H9 (cell line): ENCODE data around the gene CELA3B. TPM values are rescaled to one million over a fixed set of nuclear protein-coding genes. Genes with fewer than 3 reads are reported as not detected.
A peak's percentile ranks its signal among the peaks of the same experiment; 100 is the strongest.
"Not testable (repeated sequence)": the region's sequence is repeated elsewhere in the genome, so short reads cannot be mapped to it uniquely, and the experiment has no call there.

Source experiments
- DNase-seq: peaks from one replicate; pipeline ENCODE4 v3.0.0-alpha.2; 2017
- H2AFZ ChIP-seq: one replicate; pipeline ENCODE4 v1.6.1; 2013; ENCODE audit warnings: mild to moderate bottlenecking, low read length, control low read depth, moderate library complexity
- H2AK5ac ChIP-seq: 2 replicates; pipeline ENCODE4 v1.6.1; 2013; ENCODE audit warnings: low read length, control low read depth, mixed read lengths; ENCODE audit not compliant: insufficient read length
- H2BK120ac ChIP-seq: one replicate; pipeline ENCODE4 v1.6.1; 2013; ENCODE audit warnings: low read depth, mild to moderate bottlenecking, low read length, control low read depth, inconsistent platforms; ENCODE audit not compliant: poor library complexity, severe bottlenecking
- H2BK12ac ChIP-seq: 2 replicates; pipeline ENCODE4 v1.6.1; 2013; ENCODE audit warnings: low read length, control low read depth, mixed read lengths, low read depth; ENCODE audit not compliant: insufficient read length
- H2BK15ac ChIP-seq: 2 replicates; pipeline ENCODE4 v1.6.1; 2013; ENCODE audit warnings: low read depth, low read length, control low read depth
- H2BK20ac ChIP-seq: one replicate; pipeline ENCODE4 v1.6.1; 2013; ENCODE audit warnings: low read depth, mild to moderate bottlenecking, low read length, control low read depth, inconsistent platforms; ENCODE audit not compliant: poor library complexity, severe bottlenecking
- H2BK5ac ChIP-seq: 2 replicates; pipeline ENCODE4 v1.6.1; 2013; ENCODE audit warnings: low read length, control low read depth, mixed read lengths; ENCODE audit not compliant: insufficient read length
- H3K14ac ChIP-seq: 2 replicates; pipeline ENCODE4 v1.6.1; 2013; ENCODE audit warnings: low read length, control low read depth; ENCODE audit not compliant: insufficient read depth
- H3K18ac ChIP-seq: 2 replicates; pipeline ENCODE4 v1.6.1; 2013; ENCODE audit warnings: low read depth, mild to moderate bottlenecking, mixed read lengths, low read length, control low read depth; ENCODE audit not compliant: insufficient read length
- H3K23ac ChIP-seq: 2 replicates; pipeline ENCODE4 v1.6.1; 2013; ENCODE audit warnings: low read length, control low read depth, mixed read lengths, low read depth; ENCODE audit not compliant: insufficient read length
- H3K23me2 ChIP-seq: 2 replicates; pipeline ENCODE4 v1.6.1; 2013; ENCODE audit warnings: low read depth, mild to moderate bottlenecking, mixed read lengths, low read length, control low read depth; ENCODE audit not compliant: insufficient read length, poor library complexity, severe bottlenecking
- H3K27ac ChIP-seq: 2 replicates; pipeline ENCODE4 v1.5.1; 2013; ENCODE audit warnings: low read length, control low read depth, mixed read lengths, low read depth; ENCODE audit not compliant: insufficient read length
- H3K27me3 ChIP-seq: 2 replicates; pipeline ENCODE4 v1.6.1; 2013; ENCODE audit warnings: low read length, control low read depth, inconsistent platforms; ENCODE audit not compliant: insufficient read depth
- H3K4ac ChIP-seq: 2 replicates; pipeline ENCODE4 v1.6.1; 2013; ENCODE audit warnings: low read depth, mild to moderate bottlenecking, control low read depth, inconsistent platforms, low read length, moderate library complexity
- H3K4me1 ChIP-seq: 2 replicates; pipeline ENCODE4 v1.6.1; 2013; ENCODE audit warnings: low read length, control low read depth, inconsistent platforms; ENCODE audit not compliant: insufficient read depth
- H3K4me2 ChIP-seq: 2 replicates; pipeline ENCODE4 v1.6.1; 2013; ENCODE audit warnings: low read length, control low read depth, mixed read lengths; ENCODE audit not compliant: insufficient read length, insufficient read depth
- H3K56ac ChIP-seq: 2 replicates; pipeline ENCODE4 v1.6.1; 2013; ENCODE audit warnings: low read depth, mild to moderate bottlenecking, mixed read lengths, low read length, control low read depth; ENCODE audit not compliant: insufficient read length
- H3K79me1 ChIP-seq: 2 replicates; pipeline ENCODE4 v1.6.1; 2013; ENCODE audit warnings: low read depth, mild to moderate bottlenecking, moderate library complexity, low read length, control low read depth, inconsistent platforms; ENCODE audit not compliant: insufficient read depth, poor library complexity, severe bottlenecking
- H3K79me2 ChIP-seq: 2 replicates; pipeline ENCODE4 v1.6.1; 2013; ENCODE audit warnings: low read length, control low read depth, inconsistent platforms; ENCODE audit not compliant: insufficient read depth
- H3K9ac ChIP-seq: 2 replicates; pipeline ENCODE4 v1.6.1; 2013; ENCODE audit warnings: low read length, control low read depth, mixed read lengths; ENCODE audit not compliant: insufficient read length; ENCODE audit errors: extremely low read depth
- H3K9me3 ChIP-seq: one replicate; pipeline ENCODE4 v1.6.1; 2013; ENCODE audit warnings: low read depth, low read length, inconsistent platforms; ENCODE audit not compliant: control insufficient read depth
- H3T11ph ChIP-seq: one replicate; pipeline ENCODE4 v1.6.1; 2013; ENCODE audit warnings: mild to moderate bottlenecking, low read length, control low read depth, inconsistent platforms
- H4K20me1 ChIP-seq: one replicate; pipeline ENCODE4 v1.6.1; 2013; ENCODE audit not compliant: control insufficient read depth, insufficient read length, insufficient read depth
- H4K5ac ChIP-seq: 2 replicates; pipeline ENCODE4 v1.6.1; 2013; ENCODE audit warnings: low read depth, mild to moderate bottlenecking, mixed read lengths, low read length, control low read depth; ENCODE audit not compliant: insufficient read length
- H4K8ac ChIP-seq: replicated peaks from 2 replicates; pipeline ENCODE4 v1.6.1; 2013; ENCODE audit warnings: low read length, control low read depth, mixed read lengths, low read depth; ENCODE audit not compliant: insufficient read length
- H4K91ac ChIP-seq: 2 replicates; pipeline ENCODE4 v1.6.1; 2013; ENCODE audit warnings: low read depth, mild to moderate bottlenecking, moderate library complexity, mixed read lengths, low read length, control low read depth; ENCODE audit not compliant: insufficient read length
- H3K27ac Mint-ChIP-seq, 3 experiments: 2 replicates in 2 of 3; 3 replicates in 1 of 3; pipeline ENCODE4 v1.8.0; 2020 to 2021; ENCODE audit warnings: mixed read lengths in 3 of 3, mild to moderate bottlenecking in 1 of 3, moderate library complexity in 1 of 3
- H3K27me3 Mint-ChIP-seq: 2 replicates; pipeline ENCODE4 v1.8.0; 2021; ENCODE audit warnings: low read depth, mild to moderate bottlenecking, moderate library complexity, mixed read lengths
- H3K36me3 Mint-ChIP-seq, 3 experiments: 2 replicates in 2 of 3; 3 replicates in 1 of 3; pipeline ENCODE4 v1.8.0; 2020 to 2021; ENCODE audit warnings: low read depth in 3 of 3, mixed read lengths in 3 of 3; ENCODE audit not compliant: insufficient read depth in 1 of 3
- H3K4me1 Mint-ChIP-seq, 2 experiments: 2 replicates each; pipeline ENCODE4 v1.8.0; 2020; ENCODE audit warnings: mixed read lengths in 2 of 2
- H3K4me3 Mint-ChIP-seq, 2 experiments: 2 replicates in 1 of 2; 3 replicates in 1 of 2; pipeline ENCODE4 v1.8.0; 2020 to 2021; ENCODE audit warnings: mild to moderate bottlenecking in 2 of 2, mixed read lengths in 2 of 2, moderate library complexity in 1 of 2
- H3K9me3 Mint-ChIP-seq, 2 experiments: 2 replicates in 1 of 2; 3 replicates in 1 of 2; pipeline ENCODE4 v1.8.0; 2020; ENCODE audit warnings: mild to moderate bottlenecking in 2 of 2, mixed read lengths in 2 of 2, moderate library complexity in 1 of 2
- WGBS: extraction: QIAGEN DNeasy Blood & Tissue Kit; methylation state at CpG from one replicate; pipeline ENCODE4 v1.1.7; 2013; ENCODE audit warnings: missing lambda C conversion rate, low lambda C conversion rate, mixed read lengths; ENCODE audit not compliant: insufficient read length; ENCODE audit errors: extremely low coverage; 5-methylcytosine and 5-hydroxymethylcytosine counted together
- total RNA-seq: library from RNA; stranded (reverse); gene quantifications from 2 replicates; pipeline ENCODE4 v1.2.1, GENCODE V29; 2021
- TF ChIP-seq, protein P1 (sequence below): fragments of 200-600 bp; sonication (generic); conservative IDR thresholded peaks from 3 replicates; pipeline ENCODE4 v1.8.0; 2021; ENCODE audit warnings: antibody characterized with exemption, mild to moderate bottlenecking

Gene CELA3B
- total RNA-seq, 1 experiment from 2014 or later = not detected

DNA sequence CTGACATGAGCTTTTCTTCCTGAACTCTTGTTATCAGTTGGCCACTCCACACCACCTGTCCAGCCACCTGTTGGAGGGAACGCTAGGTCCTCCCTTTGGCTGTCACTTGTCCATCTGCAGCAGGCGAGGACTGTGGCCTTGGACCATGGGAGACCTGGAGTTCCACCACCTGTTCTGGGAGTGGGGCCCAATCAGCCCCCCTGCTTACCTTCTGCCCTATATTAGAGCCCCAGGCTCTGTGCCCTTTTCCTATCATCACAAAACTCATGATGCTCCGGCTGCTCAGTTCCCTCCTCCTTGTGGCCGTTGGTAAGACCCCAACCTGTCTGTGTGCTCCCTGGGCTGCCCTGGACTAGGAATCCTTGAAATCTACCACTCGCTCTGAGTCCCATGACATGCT, 24.6 kb downstream of the CELA3B start, which contains the start of gene CELA3A:
TSS of gene CELA3A (plus strand) at position 249 of the 400 bp plus-strand sequence. CDS start at position 267, 18 bp downstream.
- no peak within 1 kb of the TSS for H2BK15ac ChIP-seq
- no peak within 1 kb of the TSS for H2BK5ac ChIP-seq
- no peak within 1 kb of the TSS for H3K27ac ChIP-seq
- no peak within 1 kb of the TSS for H4K8ac ChIP-seq
- H4K91ac ChIP-seq = no peak within 1 kb of the TSS
- no peak within 1 kb of the TSS for H3K18ac ChIP-seq
- H3K4me2 ChIP-seq = no peak within 1 kb of the TSS
- H3K4me1 Mint-ChIP-seq = peaks cover 16% of the 10 kb centered on the region in 2 experiments
- WGBS = no CpG with 5 or more reads among the region's 5 CpGs
- H3K23me2 ChIP-seq = no peaks in the 10 kb centered on the region
- H4K5ac ChIP-seq = no peak within 1 kb of the TSS
- H3K9ac ChIP-seq = no peak within 1 kb of the TSS
- H3K79me2 ChIP-seq = no peaks in the 10 kb centered on the region
- no peak for DNase-seq
- H4K20me1 ChIP-seq = no peaks in the 10 kb centered on the region
- no peak within 1 kb of the TSS for H3K14ac ChIP-seq
- H3K4ac ChIP-seq = no peak within 1 kb of the TSS
- no peak within 1 kb of the TSS for H2BK120ac ChIP-seq
- no peaks in the 10 kb centered on the region for H3K4me1 ChIP-seq
- H3K79me1 ChIP-seq = no peaks in the 10 kb centered on the region
- H2BK12ac ChIP-seq = no peak within 1 kb of the TSS
- no peak within 1 kb of the TSS for H3K4me3 Mint-ChIP-seq
- H2BK20ac ChIP-seq = no peak within 1 kb of the TSS
- TF ChIP-seq, protein P1, sequence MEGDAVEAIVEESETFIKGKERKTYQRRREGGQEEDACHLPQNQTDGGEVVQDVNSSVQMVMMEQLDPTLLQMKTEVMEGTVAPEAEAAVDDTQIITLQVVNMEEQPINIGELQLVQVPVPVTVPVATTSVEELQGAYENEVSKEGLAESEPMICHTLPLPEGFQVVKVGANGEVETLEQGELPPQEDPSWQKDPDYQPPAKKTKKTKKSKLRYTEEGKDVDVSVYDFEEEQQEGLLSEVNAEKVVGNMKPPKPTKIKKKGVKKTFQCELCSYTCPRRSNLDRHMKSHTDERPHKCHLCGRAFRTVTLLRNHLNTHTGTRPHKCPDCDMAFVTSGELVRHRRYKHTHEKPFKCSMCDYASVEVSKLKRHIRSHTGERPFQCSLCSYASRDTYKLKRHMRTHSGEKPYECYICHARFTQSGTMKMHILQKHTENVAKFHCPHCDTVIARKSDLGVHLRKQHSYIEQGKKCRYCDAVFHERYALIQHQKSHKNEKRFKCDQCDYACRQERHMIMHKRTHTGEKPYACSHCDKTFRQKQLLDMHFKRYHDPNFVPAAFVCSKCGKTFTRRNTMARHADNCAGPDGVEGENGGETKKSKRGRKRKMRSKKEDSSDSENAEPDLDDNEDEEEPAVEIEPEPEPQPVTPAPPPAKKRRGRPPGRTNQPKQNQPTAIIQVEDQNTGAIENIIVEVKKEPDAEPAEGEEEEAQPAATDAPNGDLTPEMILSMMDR = no peak
- no peak within 1 kb of the TSS for H3K56ac ChIP-seq
- no peak within 1 kb of the TSS for H3T11ph ChIP-seq
- H3K9me3 ChIP-seq = no peaks in the 10 kb centered on the region
- H2AFZ ChIP-seq = no peak within 1 kb of the TSS
- H3K23ac ChIP-seq = no peak within 1 kb of the TSS
- H3K27me3 Mint-ChIP-seq = no peaks in the 10 kb centered on the region
- H3K9me3 Mint-ChIP-seq = no peaks in the 10 kb centered on the region
- H3K27me3 ChIP-seq = no peaks in the 10 kb centered on the region
- H2AK5ac ChIP-seq = no peak within 1 kb of the TSS
- no peaks in the 10 kb centered on the region for H3K36me3 Mint-ChIP-seq
- peak within 1 kb of the TSS in 2 of 3 experiments; percentile 13 to 71; a peak in 5 of 7 replicates for H3K27ac Mint-ChIP-seq

DNA sequence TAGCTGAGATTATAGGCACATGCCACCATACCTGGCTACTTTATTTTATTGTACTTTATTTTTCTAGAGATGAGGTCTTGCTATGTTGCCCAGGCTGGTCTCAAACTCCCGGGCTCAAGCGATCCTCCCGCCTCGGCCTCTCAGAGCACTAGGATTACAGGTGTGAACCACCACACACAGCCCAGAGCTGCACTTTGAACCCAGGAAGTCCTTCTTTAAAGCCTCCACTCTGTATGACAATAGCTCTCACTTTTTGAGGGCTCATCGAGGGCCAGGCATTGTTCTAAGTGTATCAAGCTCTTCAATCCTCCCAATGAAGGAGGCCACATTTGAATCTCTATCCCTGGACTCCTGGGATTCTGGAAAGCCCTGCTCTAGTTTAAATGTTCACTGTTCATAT, 25.6 kb downstream of the CELA3B start:
- not testable (repeated sequence) for H2AK5ac ChIP-seq, H3K56ac ChIP-seq, H3K9ac ChIP-seq, H3K79me1 ChIP-seq, H3K23ac ChIP-seq, H3K23me2 ChIP-seq, H2AFZ ChIP-seq, H2BK120ac ChIP-seq, H3K27me3 ChIP-seq, H3K27ac Mint-ChIP-seq, H4K91ac ChIP-seq, H4K8ac ChIP-seq, H3K27ac ChIP-seq, H3K27me3 Mint-ChIP-seq, H3K9me3 Mint-ChIP-seq, H3K9me3 ChIP-seq, H3K4me3 Mint-ChIP-seq, H4K20me1 ChIP-seq, H3T11ph ChIP-seq, H3K18ac ChIP-seq, H4K5ac ChIP-seq, H3K79me2 ChIP-seq, H2BK5ac ChIP-seq, H2BK15ac ChIP-seq, H3K36me3 Mint-ChIP-seq, H2BK12ac ChIP-seq, H3K4ac ChIP-seq, H3K4me2 ChIP-seq, H3K14ac ChIP-seq, H2BK20ac ChIP-seq, H3K4me1 ChIP-seq, DNase-seq
- WGBS = no CpG with 5 or more reads among the region's 5 CpGs
- H3K4me1 Mint-ChIP-seq = peaks cover 14% of the 10 kb centered on the region in 2 experiments; a peak in 3 of 4 replicates
